Activated T-helper 1 cell treated with Interleukin-2 at 50 U/mL for 16 hours (primary cell): ENCODE results near the gene LRTM2.
A peak's percentile ranks its signal among the peaks of the same experiment; 100 is the strongest.

ENCODE experiments used
- DNase-seq: peaks from one replicate; pipeline ENCODE4 v3.0.0-alpha.2; 2020; ENCODE audit warnings: low read depth

The LRTM2 gene

GRCh38 chr12:1820191-1820895, at the start of gene LRTM2:
TSS of gene LRTM2 (plus strand) at chr12:1820565. CDS start at chr12:1828149, 7,584 bp downstream.
- DNase-seq: no peak

- DNase-seq: no peak
Observed at GRCh38 chr12:1773937-1774655, 46.3 kb upstream of the LRTM2 start.

- no peak for DNase-seq
Observed at GRCh38 chr12:1776170-1776921, 44.0 kb upstream of the LRTM2 start.

- DNase-seq: no peak
Observed at GRCh38 chr12:1777798-1778197, 42.6 kb upstream of the LRTM2 start.

GRCh38 chr12:1778911-1779310, 41.5 kb upstream of the LRTM2 start:
- no peak for DNase-seq

GRCh38 chr12:1779783-1780182, 40.6 kb upstream of the LRTM2 start:
- no peak for DNase-seq

- DNase-seq: no peak
Observed at GRCh38 chr12:1781772-1782171, 38.6 kb upstream of the LRTM2 start.

GRCh38 chr12:1782215-1782614, 38.1 kb upstream of the LRTM2 start:
- no peak for DNase-seq

- no peak for DNase-seq
Observed at GRCh38 chr12:1787714-1788113, 32.7 kb upstream of the LRTM2 start.

GRCh38 chr12:1790444-1790843, 29.9 kb upstream of the LRTM2 start:
- no peak for DNase-seq

- DNase-seq: peak; percentile 37
Observed at GRCh38 chr12:1791104-1791841, 29.1 kb upstream of the LRTM2 start.

GRCh38 chr12:1792406-1792805, 28.0 kb upstream of the LRTM2 start:
- DNase-seq: no peak

- no peak for DNase-seq
Observed at GRCh38 chr12:1793426-1794210, 26.7 kb upstream of the LRTM2 start.

- DNase-seq: no peak
Observed at GRCh38 chr12:1794440-1795090, 25.8 kb upstream of the LRTM2 start.

GRCh38 chr12:1795221-1795784, 25.1 kb upstream of the LRTM2 start:
- no peak for DNase-seq

- DNase-seq: peak; percentile 93
Observed at GRCh38 chr12:1795785-1796514, 24.4 kb upstream of the LRTM2 start.

GRCh38 chr12:1796515-1797010, 23.8 kb upstream of the LRTM2 start:
- DNase-seq: no peak

GRCh38 chr12:1797011-1797901, 23.1 kb upstream of the LRTM2 start:
- DNase-seq: peak; percentile 57
